GM18502 (cell line): Measurements from ENCODE around the gene BHLHE40.

Experiments
- ATAC-seq: cut with Tn5 transposase; IDR thresholded peaks from one replicate; pipeline ENCODE4 v1.9.1; 2021; ENCODE audit warnings: mild to moderate bottlenecking; ENCODE audit not compliant: unreplicated experiment, poor library complexity

The BHLHE40 gene

DNA sequence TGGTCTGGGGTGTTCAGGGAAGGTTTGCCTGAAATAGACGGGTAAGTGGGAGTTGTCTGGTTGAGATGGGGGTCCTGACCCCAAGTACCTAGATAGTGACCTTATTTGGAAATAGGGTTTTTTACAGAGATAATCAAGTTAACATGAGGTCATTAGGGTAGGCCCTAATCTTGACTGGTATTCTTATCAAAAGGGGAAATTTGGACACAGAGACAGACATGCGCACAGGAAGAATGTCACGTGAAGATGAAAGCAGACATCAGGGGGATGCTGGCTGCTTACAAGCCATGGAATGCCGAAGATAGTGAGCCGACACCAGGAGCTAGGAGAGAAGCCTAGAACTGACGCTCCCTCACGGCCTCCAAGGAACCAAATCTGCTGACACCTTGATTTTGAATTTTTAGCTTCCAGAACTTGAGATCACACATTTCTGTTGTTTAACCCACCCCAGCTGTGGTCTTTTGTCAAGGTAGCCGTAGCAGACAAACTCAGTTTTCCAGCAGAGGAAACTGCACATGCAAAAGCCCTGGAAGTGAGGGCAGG lies 17.1 kb downstream of the BHLHE40 start:
- ATAC-seq = no peak

DNA sequence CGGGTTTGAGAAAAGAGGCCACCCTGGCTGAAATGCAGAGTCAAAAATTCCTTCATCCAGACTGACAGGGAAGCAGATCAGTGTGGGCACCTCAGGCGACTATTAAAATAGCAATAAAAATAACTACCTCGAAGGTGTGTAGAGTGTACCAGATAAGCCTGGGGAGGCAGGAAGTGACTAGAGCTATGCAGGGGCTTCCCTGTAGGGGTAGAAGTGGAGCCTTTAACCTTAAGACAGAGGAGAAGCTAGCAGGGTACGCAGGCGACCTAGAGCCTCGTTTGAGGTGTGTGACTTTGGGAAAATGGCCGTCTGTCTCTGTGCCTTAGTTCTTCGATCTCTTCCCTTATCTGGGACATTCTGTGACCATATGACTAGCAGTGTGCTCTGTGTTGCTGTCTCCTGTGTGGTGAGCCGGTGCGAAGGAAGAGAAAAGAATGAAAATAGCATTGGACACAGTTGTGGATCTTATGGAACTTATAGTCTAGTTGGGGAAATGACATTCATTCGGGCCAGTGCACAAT lies 17.6 kb downstream of the BHLHE40 start:
- ATAC-seq = no peak

DNA sequence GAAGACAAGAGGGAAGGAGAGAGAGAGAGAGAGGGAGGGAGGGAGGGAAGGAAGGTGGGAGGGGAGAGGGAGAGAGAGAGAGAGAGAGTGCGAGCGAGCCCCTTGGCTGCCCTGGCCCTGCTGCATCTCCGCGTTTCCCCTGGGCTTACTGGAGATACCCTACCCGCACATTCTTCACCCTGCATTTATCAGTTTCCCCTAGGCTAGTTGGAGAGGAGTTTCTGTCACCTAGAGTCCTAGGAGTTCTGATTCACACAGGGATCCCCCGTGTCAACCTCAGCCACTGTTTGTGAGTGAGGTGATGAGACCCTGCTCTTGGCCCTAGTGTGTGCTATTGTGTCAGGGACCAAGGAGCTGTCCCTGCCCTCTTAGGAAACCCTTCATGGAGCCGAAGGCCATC lies 18.7 kb downstream of the BHLHE40 start:
- ATAC-seq = no peak

DNA sequence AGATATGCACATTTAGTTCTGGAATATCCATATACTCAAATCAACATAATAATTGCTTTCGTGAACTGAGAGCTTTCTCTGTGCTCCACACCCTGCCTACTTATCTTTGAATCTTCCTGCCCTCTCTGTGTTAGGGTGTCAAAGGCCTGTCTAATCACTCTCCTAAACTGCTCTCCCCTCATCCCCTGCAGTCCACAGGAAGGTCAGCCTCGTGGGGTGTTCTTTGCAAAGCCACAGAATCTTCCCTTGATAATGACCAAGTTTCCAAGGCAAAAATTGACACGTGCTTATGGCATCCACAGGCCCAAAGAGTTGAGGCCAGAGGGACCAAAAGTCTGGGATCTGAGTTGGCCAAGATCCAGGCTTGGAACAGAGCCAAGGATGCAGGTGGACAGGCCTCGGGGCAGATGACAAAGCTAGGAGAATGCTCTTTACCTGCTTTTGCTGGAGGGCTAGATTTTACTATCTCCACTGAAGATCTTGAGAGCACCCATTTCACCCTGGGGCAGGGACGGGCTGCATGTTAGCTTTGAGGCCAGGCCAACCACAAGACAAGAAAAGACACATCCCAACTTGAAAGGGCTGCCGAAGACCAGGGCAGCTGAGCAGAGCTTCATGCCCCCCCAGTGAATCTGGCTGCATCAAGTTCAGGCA lies 20.4 kb downstream of the BHLHE40 start:
- no peak for ATAC-seq

DNA sequence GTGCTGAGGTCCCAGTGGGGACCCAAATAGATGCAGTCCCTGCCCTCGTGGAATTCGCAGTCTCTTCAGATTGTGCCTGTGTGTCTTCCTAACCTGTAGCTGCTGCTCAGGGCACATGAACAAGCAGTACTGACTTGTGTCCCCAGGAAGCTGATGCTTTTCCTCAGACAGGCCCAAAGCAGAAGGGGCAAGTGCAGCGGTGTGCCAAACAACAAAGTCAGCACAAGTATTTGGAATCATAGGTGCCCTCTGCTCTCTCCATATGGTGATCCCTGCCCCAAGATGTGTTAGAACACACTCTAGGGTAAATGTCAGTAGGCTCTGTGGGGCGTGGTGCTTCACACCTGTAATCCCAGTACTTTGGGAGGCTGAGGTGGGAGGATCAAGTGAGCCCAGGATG lies 21.9 kb downstream of the BHLHE40 start:
- no peak for ATAC-seq

DNA sequence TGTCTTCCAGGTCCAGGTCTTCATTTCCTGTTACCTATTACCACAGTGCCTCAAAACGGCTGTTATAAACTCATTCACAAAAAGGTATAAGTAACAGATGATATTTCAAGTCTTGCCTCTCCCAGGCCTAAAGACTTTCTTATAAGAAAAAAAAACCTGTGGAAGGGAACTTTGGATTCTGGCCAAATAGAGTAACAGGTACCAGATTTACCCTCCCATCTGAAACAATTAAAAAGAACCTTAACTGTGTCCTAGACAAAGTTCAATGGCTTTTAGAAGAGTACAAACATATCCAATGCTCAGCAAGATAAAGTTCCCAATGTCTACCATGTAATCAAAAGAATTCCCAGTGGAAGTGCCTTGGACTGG lies 22.6 kb downstream of the BHLHE40 start:
- ATAC-seq = no peak

DNA sequence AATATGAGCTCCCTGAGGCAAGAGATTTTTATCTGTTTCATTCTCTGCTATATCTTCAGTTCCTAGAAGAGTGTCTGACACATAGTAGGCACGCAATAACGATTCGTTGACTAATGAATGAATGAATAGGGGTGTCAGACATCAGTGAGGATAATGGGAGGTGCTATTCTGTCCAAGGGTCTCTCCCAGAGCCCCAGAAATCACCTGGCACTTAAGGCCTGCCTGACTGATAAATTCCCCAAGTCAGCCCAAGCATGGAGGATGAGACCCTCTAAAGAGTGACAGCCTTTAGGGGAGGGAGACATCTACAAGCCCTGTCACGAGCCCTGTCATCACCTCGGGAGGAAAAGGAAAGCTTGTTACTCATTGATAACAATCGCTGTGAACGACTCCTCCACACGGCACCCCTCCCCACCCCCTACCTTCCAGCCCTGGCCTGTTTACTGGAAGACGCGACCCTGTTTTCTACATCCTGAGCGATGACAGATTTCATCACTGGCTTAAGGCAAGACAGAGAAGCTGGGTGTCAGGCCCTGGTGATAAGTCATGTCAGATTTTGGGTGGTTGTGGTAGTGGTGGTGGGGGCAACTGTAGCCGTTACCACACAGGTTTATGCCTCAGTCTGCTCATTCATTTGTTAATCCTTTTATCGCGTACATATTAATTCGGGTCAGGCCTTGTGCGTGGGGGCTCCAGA lies 23.1 kb downstream of the BHLHE40 start:
- no peak for ATAC-seq

DNA sequence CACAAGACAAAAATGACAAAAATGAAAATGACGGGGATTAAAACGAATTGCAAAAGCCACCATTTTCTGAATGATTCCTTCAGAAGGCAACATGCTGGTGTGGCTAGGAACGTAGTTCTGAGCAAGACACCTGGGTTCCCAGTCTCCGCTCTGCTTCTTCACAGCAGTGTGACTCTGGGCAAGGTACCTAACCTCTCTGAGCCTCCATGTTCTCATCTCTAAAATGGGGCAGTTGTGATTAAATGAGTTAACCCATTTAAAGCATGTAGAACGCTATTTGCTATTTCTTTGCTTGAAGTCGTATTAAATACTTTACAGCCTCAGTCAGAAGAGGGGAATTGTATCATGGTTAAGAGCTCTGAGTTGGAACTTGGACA lies 23.6 kb downstream of the BHLHE40 start:
- ATAC-seq = no peak

DNA sequence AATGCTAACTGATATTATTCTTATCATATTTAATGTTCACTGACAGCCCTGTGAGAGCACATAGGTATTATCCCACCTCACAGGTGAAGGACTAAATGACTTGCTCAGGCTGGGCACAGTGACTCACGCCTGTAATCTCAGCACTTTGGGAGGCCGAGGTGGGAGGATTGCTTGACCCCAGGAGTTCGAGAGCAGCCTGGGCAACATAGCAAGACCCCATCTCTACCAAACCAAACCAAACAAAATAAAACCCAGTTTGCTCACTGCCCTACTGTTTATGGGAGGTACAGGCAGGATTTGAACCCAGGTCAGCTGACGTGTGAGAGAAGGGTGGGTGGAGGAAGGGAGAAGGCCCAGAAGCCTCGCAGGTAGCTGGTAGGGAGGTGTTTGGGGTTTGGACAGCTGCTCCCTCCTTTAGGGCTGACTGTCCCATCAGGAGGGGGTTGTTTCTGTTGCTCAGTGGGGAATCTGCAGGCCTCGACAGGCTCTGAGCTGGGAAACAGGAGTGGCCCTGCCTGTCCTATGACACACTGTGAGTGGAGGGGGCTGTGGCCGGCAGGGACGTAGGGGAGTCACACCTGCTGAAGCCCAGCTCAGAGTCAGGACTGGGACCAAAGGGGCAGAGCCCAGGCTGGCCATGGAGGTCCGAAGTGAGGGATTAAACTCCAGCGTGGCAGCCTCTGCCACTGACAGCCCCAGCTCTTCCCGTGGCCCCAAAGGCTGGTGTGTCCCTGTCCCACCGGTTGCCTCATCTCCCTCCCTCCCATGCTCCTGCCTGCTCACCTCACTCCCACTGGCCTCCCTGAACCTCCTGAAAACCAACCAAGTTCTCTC lies 25.3 kb downstream of the BHLHE40 start:
- ATAC-seq = no peak

DNA sequence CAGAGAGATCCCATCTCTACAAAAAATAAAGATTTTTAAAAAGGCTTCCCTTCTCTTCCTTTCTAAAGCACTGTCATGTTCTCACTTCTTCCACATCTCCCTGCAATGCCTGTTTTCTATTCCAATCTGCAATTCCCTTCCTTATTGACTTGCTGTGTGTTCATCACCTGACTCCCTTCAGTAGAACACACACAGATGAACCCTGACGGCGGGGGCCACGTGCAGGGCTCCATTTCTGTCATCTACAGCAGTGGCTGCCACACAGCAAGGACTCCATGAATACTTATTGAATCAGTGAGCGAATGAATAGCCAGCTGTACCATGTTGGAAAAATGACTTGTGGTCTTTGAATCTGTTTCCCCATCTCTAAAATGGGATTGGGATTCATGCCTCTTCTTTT lies 26.1 kb downstream of the BHLHE40 start:
- no peak for ATAC-seq

DNA sequence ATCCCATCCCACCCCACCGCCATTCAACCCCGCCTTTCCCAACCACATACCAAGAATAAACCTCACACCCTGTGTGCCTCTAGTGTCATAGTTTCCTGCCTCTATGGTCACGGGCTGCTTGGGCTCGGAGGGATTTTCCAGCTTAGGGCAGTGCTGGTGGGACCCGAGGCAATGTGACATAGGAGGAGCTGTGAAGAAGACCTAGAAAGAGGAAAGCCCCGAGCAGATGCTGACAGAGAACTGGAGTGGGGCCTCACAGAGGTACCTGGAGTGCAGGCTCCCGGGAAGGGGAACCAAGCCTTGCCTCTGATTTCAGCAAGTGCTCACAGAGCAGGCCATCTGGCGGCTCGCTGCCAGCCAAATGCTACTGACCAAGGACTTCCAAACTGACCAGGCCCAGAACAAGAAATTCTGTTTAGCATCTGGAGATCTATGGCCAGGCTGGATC lies 27.5 kb downstream of the BHLHE40 start:
- ATAC-seq = peak; percentile 75

DNA sequence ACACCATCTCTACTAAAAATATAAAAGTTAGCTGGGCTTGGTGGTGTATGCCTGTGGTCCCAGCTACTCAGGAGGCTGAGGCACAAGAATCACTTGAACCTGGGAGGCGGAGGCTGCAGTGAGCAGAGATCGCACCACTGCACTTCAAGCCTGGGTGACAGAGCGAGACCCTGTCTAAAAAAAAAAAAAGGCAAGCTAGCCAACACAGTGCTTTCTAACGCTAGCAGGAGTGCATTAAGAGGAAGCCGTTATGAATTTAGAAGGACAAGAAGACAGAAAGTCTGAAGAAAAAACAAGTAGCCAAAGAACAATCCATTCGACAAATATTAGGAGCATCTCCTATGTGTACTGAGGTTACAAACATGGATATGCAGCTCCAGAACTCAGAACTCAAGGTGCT lies 28.6 kb downstream of the BHLHE40 start:
- ATAC-seq = no peak

DNA sequence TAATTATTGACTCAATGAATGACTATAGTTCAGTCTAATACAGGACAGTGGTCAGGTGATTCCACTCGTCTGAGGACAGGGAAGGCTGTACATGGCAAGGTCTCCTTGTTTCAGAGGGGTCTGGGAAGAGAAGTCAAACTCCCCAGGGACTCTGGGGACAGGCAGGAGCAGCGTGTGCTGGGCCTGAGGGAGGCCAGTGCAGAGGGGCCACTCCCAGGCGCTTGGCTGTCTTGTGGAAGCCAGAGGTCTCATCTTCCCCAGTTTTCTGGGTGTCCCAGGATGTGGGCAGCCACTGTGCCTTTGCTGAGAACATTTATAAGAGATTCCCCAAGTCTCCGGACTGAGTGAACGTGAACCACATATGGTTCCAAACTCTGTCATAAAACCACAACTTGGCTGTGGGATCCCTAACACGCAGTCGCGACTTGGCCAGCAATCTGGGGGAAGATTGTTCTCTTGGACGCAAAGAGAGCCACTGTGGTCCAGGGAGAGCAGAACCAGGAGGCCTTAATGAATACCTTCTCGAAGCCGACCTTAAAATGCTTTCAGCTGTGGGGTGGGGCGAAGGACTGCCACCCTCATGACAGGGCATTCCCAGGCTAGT lies 30.4 kb downstream of the BHLHE40 start:
- ATAC-seq = no peak

DNA sequence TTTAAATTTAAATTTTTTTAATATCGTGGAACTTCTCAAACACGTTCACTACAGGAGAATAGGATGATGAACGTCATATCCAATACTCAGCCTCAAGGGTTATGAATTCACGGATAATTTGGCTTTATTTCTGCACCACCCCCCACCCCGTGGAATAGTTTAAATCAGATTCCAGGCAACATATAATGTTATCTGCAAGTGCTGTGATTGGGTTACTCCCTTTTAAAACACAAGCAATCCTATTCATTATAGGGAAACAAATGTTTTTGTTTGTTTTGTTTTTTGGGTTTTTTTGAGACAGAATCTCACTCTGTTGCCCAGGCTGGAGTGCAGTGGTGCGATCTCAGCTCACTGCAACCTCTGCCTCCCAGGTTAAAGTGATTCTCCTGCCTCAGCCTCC lies 30.9 kb downstream of the BHLHE40 start:
- no peak for ATAC-seq

DNA sequence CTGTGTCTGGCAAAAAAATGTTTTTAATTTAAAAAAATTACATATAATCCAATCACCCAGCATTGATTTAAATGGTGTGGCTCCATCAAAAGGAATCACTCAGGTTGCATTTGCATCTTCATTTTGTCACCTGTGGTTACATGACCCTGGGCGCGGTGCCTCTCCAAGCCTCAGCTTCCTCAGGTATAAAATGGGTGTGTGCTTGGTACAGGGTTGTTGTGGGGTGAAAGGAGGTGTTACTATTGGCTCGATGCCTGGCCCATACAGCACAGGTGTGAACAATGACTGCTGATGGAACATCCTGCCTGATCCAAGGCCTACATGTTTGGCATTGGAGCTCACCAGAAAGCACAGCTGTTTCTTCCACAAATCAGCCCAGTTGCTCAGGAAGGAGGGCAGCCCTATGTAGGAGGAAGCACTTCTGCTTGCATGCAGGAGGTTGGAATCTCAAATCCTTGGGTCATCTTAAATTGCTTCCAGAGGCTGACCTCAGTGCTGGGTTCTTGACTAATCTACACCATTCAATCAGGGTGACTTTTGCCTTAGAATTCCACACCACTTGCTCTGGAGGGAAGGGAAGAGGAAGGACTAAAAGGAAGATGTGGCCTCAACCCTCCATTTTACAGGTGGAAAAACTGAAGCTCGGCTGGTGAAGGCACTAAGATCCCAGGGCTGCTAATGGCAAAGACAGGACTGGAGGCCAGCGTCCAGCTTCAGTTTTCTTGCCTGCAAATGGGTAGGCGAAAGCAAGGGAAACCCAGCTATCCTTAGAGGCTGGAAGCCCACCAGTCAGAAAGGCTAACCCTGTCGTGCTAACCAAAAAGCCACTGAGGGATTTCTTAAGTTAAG lies 31.7 kb downstream of the BHLHE40 start:
- ATAC-seq = no peak

DNA sequence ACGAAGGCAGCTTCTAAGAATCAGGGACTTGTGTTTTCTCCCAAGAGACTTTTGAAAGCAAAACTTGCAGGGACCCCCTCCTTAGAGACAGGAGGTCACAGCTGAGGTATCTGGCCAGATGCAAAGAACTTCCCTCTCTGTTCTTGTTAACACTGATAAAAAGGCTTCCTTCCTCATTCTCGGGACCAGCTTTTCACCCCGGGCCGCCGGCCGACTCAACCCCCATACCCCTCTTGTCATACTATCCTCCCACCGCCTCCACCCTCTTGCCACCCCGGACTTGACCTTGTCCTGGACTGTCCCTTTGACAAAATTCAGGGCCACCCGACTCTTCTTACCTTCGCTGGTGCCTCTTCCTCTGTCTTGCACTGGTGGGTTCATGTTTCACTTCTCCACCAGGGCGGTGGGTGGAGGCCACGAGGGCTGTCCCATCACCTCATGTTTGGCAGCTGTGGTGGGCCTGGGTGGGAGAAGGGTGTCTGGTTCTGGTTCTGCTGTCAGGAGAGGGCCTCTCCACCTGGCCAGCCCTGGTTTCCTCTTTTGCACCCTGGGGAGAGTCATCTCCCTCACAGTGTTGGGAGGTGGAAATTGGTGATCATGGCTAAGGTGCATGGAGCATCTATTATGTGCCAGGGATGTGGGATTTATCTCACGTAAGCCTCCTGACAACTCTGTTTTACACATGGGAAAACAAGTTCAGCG lies 32.5 kb downstream of the BHLHE40 start:
- peak; percentile 49 for ATAC-seq

DNA sequence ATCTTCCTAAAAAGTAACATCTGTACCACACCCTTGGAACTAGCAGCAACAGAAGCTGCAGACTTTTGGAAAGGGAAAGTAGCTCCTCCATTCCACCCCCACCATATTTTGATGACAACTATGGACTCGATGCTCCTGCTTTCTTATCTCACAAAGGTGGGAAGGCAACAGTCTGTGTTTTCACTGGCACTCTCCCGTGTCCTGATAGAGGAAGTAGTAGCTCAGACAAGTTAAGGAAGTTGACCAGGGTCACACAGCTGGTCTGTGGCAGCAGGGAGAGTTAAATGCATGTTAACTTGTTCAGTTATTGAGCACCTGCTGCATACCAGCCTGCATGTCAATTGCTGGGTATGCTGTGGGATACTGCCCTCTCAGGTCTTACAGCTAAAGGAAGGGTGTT lies 33.1 kb downstream of the BHLHE40 start:
- no peak for ATAC-seq

DNA sequence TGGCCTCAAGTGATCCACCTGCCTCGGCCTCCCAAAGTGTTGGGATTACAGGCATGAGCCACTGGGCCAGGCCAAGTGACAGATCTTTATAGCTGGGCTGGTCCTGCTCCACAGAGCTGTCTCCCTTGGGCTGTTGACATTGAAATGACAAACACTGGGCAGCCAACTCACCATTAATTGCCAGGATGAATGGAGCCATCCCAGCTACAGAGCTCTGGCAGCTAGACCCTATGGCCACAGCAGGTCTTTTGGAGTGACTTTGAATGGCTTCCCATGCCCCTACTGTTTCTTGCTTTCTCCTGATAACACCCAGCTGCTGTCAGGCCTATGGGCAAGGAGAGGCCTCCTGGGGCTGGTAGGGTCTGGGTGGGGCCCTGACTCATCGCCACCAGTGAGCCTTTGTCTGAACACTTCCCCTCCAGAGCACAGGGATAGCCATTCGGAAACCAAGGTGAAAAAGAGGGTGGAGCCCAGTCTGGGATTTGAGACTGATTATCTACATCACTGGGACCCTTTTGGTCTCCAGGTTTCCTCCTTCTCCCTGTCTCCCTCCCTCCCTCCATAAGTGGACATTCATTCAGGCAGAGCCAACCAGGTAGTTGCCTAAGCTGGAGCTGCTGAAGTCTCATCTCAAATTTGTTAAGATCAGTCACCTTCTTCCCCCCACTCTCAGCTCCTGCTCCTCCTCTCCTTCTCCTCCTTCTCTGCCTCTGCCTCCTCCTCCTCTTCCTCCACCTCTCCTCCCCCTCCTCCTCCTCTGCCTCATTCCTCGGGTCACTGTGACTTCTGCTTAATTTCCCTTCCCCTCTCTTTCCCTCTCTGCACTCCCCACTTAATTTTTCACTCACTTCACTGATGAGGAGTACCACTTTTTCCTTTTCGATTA lies 34.0 kb downstream of the BHLHE40 start:
- ATAC-seq = no peak
